HG03103 (cell line): Measurements from ENCODE around the gene SLC25A30.
"Not testable (repeated sequence)": the region's sequence is repeated elsewhere in the genome, so short reads cannot be mapped to it uniquely, and the experiment has no call there.

Source experiments
- ATAC-seq: cut with Tn5 transposase; IDR thresholded peaks from one replicate; pipeline ENCODE4 v1.9.1; 2021; ENCODE audit warnings: low read depth; ENCODE audit not compliant: unreplicated experiment

The SLC25A30 gene

GRCh38 chr13:45433381-45433790 is 15.2 kb upstream of the SLC25A30 start:
- no peak for ATAC-seq

- no peak for ATAC-seq
Measured at GRCh38 chr13:45432737-45433380, 14.7 kb upstream of the SLC25A30 start.

- not testable (repeated sequence) for ATAC-seq
Measured at GRCh38 chr13:45426056-45426841, 8.1 kb upstream of the SLC25A30 start.

- no peak for ATAC-seq
Measured at GRCh38 chr13:45422731-45423292, 4.6 kb upstream of the SLC25A30 start.

GRCh38 chr13:45419945-45420344 is 1.8 kb upstream of the SLC25A30 start:
- no peak for ATAC-seq

GRCh38 chr13:45419389-45419788 is 1.2 kb upstream of the SLC25A30 start:
- not testable (repeated sequence) for ATAC-seq

- ATAC-seq: no peak
Measured at GRCh38 chr13:45416516-45417128, 1.6 kb downstream of the SLC25A30 start.

- ATAC-seq: no peak
Measured at GRCh38 chr13:45415112-45415511, 3.1 kb downstream of the SLC25A30 start.

GRCh38 chr13:45413826-45414307 is 4.3 kb downstream of the SLC25A30 start:
- ATAC-seq: no peak

GRCh38 chr13:45412274-45413049 is 5.7 kb downstream of the SLC25A30 start:
- ATAC-seq: no peak

- no peak for ATAC-seq
Measured at GRCh38 chr13:45411631-45412030, 6.5 kb downstream of the SLC25A30 start.

- ATAC-seq: no peak
Measured at GRCh38 chr13:45411221-45411620, 7.0 kb downstream of the SLC25A30 start.

- ATAC-seq: no peak
Measured at GRCh38 chr13:45410466-45410865, 7.7 kb downstream of the SLC25A30 start.

- ATAC-seq: no peak
Measured at GRCh38 chr13:45410001-45410400, 8.2 kb downstream of the SLC25A30 start.

- ATAC-seq: no peak
Measured at GRCh38 chr13:45406421-45406820, 11.8 kb downstream of the SLC25A30 start.

- no peak for ATAC-seq
Measured at GRCh38 chr13:45403081-45403480, 15.1 kb downstream of the SLC25A30 start.

- no peak for ATAC-seq
Measured at GRCh38 chr13:45402641-45403040, 15.5 kb downstream of the SLC25A30 start.

GRCh38 chr13:45401314-45401713 is 16.9 kb downstream of the SLC25A30 start:
- ATAC-seq: no peak

GRCh38 chr13:45398877-45399276 is 19.3 kb downstream of the SLC25A30 start:
- no peak for ATAC-seq

GRCh38 chr13:45396533-45397095 is 21.6 kb downstream of the SLC25A30 start:
- no peak for ATAC-seq
